ENCODE results near the gene CROT. TPM values are rescaled to one million over a fixed set of nuclear protein-coding genes. Genes with fewer than 3 reads are reported as not detected.

Gene CROT
- total RNA-seq = 10 to 100 TPM in 3 of 4 donors, 1 to 10 TPM in 1; 7.0 to 18.1 (median 11.7) TPM

- TF ChIP-seq, protein P1, sequence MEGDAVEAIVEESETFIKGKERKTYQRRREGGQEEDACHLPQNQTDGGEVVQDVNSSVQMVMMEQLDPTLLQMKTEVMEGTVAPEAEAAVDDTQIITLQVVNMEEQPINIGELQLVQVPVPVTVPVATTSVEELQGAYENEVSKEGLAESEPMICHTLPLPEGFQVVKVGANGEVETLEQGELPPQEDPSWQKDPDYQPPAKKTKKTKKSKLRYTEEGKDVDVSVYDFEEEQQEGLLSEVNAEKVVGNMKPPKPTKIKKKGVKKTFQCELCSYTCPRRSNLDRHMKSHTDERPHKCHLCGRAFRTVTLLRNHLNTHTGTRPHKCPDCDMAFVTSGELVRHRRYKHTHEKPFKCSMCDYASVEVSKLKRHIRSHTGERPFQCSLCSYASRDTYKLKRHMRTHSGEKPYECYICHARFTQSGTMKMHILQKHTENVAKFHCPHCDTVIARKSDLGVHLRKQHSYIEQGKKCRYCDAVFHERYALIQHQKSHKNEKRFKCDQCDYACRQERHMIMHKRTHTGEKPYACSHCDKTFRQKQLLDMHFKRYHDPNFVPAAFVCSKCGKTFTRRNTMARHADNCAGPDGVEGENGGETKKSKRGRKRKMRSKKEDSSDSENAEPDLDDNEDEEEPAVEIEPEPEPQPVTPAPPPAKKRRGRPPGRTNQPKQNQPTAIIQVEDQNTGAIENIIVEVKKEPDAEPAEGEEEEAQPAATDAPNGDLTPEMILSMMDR (IDR thresholded peaks at IDR 0.05; ENCODE audit: low read depth) = no peak
These were observed at the start of gene CROT for GRCh38 chr7:87345166-87345927. Gene CROT (plus strand): TSS chr7:87345664. CDS start chr7:87349069, 3,405 bp downstream.

- TF ChIP-seq, protein P1 (IDR thresholded peaks at IDR 0.05; ENCODE audit: low read depth) = no peak
These were observed 44.7 kb upstream of the CROT start for GRCh38 chr7:87300756-87301155.

DNA sequence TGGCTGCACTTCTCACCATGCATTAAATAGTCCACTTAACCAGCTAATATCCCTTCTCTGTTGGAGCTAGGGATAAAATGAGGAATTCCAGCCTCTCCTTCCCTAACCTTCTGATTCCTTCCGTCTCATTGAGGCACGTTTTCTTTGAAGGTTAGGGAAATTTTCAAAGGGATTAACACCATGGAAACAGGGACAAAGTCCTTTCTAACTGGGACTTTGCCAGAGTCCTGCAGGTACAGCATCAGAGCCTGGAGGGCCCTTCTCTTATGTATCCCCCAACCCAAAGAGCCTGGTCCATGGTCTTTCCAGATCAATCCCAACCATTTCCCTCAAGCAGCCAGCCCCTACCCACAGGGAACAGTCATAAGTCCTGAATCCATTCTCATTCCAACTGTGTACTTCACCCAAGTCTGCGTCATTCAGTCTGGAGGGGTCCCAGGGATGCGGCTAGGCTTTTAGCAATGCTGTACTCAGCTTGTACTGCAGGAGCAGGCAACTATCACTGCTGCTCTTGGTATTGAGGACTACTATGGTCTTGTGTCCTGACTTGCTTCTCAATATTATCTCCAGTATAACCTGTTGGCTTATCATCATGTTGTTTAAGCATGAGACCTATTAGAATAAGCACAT is 34.6 kb upstream of the CROT start:
- TF ChIP-seq, protein P1 (IDR thresholded peaks at IDR 0.05; ENCODE audit: low read depth) = no peak

DNA sequence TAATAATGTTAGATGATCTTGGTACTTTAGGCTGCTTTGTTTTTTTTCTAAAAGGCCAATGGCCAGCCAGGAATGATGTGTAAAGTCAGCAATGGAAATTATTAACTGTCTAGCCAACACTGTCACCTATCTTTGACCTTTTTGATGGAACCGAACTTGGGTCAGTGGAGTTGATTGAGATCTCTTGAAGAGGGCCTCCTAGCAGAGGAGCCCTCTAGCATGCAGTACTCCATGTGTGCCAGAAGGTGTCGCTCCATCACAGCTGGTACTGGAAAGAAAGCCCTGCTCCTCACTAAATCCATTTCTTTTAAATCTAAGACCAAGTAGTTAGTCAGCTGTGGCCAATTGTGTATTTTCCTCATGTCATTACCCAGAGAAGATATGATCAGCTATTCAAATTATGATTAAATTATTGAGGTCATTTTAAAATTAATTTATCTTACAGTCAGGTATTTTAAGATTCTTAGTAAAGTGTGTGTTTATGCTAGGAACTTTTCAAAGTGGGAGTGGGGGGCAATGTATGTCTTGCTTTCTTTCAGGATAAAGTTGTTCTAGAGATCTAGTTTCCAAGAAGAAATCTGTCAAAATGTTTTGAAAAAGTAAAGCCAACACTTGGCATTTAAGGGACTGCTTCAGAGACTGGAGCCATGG is 33.1 kb upstream of the CROT start:
- TF ChIP-seq, protein P1 (IDR thresholded peaks at IDR 0.05; ENCODE audit: low read depth) = no peak

- TF ChIP-seq, protein P1 (IDR thresholded peaks at IDR 0.05; ENCODE audit: low read depth) = no peak
These were observed 29.3 kb upstream of the CROT start for GRCh38 chr7:87316097-87316700.

- TF ChIP-seq, protein P1 (IDR thresholded peaks at IDR 0.05; ENCODE audit: low read depth) = no peak
These were observed 28.5 kb upstream of the CROT start for GRCh38 chr7:87316846-87317552.
